ENCODE data around the gene DOCK3.
A peak's percentile ranks its signal among the peaks of the same experiment; 100 is the strongest.
"Not testable (repeated sequence)": the region's sequence is repeated elsewhere in the genome, so short reads cannot be mapped to it uniquely, and the experiment has no call there.

The DOCK3 gene

GRCh38 chr3:51123531-51123930, 448.8 kb downstream of the DOCK3 start:
- no peak for DNase-seq

- DNase-seq, result not testable (repeated sequence)
Observed at GRCh38 chr3:51131607-51132006, 456.9 kb downstream of the DOCK3 start.

- DNase-seq, result no peak
Observed at GRCh38 chr3:51137715-51138114, 463.0 kb downstream of the DOCK3 start.

GRCh38 chr3:51139616-51140015, 464.9 kb downstream of the DOCK3 start:
- no peak for DNase-seq

GRCh38 chr3:51141573-51141972, 466.8 kb downstream of the DOCK3 start:
- DNase-seq, result no peak

GRCh38 chr3:51145811-51146585, 471.3 kb downstream of the DOCK3 start:
- DNase-seq, result no peak

- no peak for DNase-seq
Observed at GRCh38 chr3:51146781-51147180, 472.1 kb downstream of the DOCK3 start.

- peak; percentile 4 for DNase-seq
Observed at GRCh38 chr3:51156147-51156546, 481.4 kb downstream of the DOCK3 start.

GRCh38 chr3:51163051-51163450, 488.3 kb downstream of the DOCK3 start:
- no peak for DNase-seq

GRCh38 chr3:51173518-51174271, 499.0 kb downstream of the DOCK3 start:
- no peak for DNase-seq

- DNase-seq, result no peak
Observed at GRCh38 chr3:51176923-51177322, 502.2 kb downstream of the DOCK3 start.

- not testable (repeated sequence) for DNase-seq
Observed at GRCh38 chr3:51186446-51186845, 511.7 kb downstream of the DOCK3 start.

- no peak for DNase-seq
Observed at GRCh38 chr3:51190199-51190598, 515.5 kb downstream of the DOCK3 start.

- DNase-seq, result no peak
Observed at GRCh38 chr3:51190827-51191226, 516.1 kb downstream of the DOCK3 start.

GRCh38 chr3:51191768-51192167, 517.0 kb downstream of the DOCK3 start:
- no peak for DNase-seq

GRCh38 chr3:51198477-51198876, 523.8 kb downstream of the DOCK3 start:
- no peak for DNase-seq

GRCh38 chr3:51199296-51199695, 524.6 kb downstream of the DOCK3 start:
- not testable (repeated sequence) for DNase-seq

- DNase-seq, result no peak
Observed at GRCh38 chr3:51216291-51216690, 541.6 kb downstream of the DOCK3 start.

GRCh38 chr3:51221959-51222358, 547.2 kb downstream of the DOCK3 start:
- DNase-seq, result no peak

- no peak for DNase-seq
Observed at GRCh38 chr3:51224283-51224682, 549.6 kb downstream of the DOCK3 start.

GRCh38 chr3:51224843-51225242, 550.1 kb downstream of the DOCK3 start:
- DNase-seq, result no peak

GRCh38 chr3:51242939-51243338, 568.2 kb downstream of the DOCK3 start:
- no peak for DNase-seq

GRCh38 chr3:51243924-51244323, 569.2 kb downstream of the DOCK3 start:
- no peak for DNase-seq

- DNase-seq, result no peak
Observed at GRCh38 chr3:51245867-51246266, 571.1 kb downstream of the DOCK3 start.
